GM21381 (cell line): Measurements from ENCODE around the gene CACTIN.

Experiments
- ATAC-seq: cut with Tn5 transposase; IDR thresholded peaks from one replicate; pipeline ENCODE4 v1.9.1; 2021; ENCODE audit warnings: mild to moderate bottlenecking, moderate library complexity; ENCODE audit not compliant: unreplicated experiment

CACTIN gene

DNA sequence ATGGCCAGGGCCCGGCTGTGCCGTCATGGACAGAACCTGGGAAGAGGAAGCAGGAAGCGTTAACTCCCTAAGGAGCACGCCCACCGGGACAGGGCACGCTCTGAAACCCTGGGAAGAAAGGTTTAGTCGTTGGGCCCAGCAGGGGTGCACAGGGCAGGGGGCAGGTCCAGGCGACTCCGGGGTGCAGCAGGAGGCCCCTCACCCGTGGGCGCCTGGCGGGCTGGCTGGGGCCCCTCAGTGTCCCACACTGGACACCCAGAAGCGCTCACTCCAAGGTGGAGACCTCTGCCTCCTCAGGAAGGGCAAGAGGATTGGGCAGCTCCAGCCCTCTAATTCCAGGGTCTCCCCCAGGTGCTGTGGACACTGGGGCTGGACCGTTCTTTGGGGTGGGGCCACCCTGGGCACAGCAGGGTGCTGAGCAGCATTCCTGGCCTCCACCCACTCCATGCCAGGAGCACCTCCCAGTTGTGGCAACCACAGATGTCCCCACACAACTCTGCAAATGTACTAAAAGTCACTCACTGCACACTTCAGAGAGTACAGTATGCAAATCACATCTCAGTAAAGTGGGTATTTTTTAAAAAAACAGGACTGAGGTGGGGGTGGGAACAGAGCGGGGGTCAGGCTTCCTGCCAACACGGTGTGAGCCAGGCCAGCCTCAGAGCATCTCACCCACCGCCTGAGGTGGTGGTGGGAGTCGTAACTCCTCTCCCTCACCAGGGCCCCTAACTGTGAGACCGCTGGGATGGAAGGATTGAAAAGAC, 38.5 kb upstream of the CACTIN start:
- ATAC-seq: no peak

DNA sequence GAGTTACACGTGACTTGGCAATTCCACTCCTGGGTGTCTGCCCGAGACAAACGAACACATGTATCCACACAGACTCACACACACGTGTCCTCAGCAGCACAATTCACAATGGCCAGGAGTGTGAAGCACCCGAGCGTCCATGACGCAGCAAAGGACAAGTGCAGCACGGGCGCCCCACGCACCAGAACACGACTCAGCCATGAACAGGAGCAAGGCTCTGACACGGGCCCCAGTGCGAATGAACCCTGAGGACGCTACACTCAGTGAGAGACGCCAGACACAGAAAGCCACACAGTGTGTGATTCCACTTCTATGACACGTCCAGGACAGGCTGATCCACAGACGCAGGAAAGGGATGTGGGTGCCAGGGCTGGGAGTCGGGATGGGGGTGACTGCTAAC, 37.2 kb upstream of the CACTIN start:
- no peak for ATAC-seq

DNA sequence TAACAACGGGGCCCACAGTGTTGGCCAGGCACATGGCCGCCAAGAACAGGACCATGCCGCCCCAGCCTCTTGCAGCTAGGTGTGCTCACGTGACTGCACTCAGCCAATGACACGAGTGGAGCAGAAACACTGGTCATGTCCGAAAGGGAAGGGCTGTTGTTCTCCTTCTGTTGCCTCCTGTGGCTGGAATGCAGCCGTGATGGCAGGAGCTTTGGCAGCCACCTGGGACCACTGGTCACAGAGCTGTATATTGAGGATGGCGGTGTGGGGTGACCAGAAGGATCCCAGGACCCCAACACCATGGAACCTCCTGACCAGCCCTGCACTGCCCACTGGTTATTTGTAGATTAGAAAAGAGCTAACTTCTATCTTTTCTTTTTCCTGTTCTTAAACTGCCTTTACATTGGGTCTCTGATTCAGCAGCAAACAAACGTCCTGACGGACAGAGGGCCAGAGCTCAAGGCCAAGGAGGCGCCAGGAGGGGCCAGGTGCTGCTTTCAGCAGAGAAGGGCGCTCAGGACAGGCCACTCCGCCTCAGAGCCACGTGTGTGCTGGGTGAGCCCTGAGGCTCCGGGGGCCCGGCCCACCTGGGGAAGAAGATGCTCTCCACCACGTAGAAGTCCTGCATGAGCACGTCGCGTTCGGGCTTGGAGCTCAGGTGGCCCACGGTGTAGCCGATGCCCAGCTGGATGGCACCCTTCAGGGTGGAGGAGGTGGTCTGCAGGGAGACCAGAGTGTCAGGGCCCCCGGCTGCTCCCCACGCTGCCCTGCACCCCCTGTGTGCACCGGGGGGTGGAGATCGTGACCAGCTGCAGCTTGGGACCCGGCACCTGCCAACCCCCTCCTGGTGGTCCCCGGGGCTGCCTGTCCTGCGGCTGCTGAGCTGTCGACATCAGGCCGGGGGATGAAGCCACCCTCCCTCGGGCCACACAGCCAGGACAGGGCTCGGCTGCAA, 35.0 kb upstream of the CACTIN start:
- no peak for ATAC-seq

DNA sequence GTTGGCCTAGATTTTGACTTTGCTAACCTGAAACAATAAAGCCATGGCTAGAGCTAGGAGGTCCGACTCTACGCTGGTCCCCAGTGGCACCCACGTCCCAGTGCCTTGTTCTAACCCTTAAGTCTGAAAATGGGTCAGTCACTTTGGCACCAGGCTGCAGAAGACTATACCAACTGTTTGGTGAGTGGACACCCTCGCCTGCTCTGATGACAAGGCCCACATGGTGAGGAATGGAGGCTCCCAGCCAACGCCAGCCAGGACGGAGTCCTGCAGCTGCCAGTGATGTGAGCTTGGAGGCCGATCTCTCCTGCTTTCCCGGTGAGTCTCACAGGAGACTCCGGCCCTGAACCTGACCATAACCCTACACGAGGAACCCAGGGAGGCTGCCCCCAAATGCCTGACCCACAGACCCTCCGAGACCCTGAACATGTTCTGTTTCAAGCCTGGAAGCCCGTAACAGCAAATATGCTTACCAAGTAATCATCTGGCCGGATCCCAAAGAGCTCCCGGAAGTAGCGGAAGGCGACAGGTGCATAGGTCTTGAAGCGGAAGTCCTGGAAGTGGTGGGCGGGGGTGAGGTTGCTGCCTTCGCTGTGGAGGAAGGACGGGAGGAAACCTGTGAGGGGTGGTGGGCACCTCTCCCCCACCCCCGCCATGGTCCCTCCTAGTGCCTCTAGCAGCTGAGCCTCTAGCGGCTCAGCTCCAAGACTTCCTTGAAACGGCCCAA, 34.1 kb upstream of the CACTIN start:
- no peak for ATAC-seq

- no peak for ATAC-seq
These were observed 33.1 kb upstream of the CACTIN start for GRCh38 chr19:3659746-3660112.

- no peak for ATAC-seq
These were observed 32.5 kb upstream of the CACTIN start for GRCh38 chr19:3658870-3659745.

- ATAC-seq: no peak
These were observed 31.6 kb upstream of the CACTIN start for GRCh38 chr19:3658004-3658869.

- no peak for ATAC-seq
These were observed 30.8 kb upstream of the CACTIN start for GRCh38 chr19:3657395-3657769.

DNA sequence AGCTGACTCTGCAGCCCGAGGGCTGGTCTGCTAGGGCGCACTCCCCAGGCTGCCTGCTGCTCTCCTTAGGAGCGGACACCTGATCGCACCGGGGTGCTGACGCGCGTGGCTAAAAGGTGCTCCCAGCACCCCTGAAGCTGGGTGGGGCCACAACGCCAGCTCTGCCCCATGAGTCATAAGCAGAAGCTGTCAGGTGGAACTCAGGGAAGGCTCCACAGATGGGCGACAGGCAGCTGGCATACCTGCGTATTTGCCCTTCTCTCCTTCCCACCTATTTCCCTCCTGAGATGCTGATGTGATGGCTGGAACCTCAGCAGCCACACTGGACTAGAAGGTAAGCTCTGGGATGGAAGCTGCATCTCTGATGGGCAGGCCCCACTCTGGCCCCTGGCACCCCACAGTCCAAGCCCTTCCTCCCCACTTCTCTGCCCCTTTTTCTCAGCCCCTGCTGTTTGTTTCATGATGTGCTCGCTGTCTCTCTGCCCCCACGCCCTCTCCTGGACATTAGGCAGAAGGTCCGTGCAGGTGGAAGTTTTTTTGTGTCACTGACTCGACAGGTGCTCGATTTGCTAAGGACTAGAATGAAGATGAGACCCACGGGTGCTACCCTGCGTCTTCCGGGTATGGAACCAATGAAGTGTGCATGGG, 30.3 kb upstream of the CACTIN start:
- ATAC-seq: no peak

DNA sequence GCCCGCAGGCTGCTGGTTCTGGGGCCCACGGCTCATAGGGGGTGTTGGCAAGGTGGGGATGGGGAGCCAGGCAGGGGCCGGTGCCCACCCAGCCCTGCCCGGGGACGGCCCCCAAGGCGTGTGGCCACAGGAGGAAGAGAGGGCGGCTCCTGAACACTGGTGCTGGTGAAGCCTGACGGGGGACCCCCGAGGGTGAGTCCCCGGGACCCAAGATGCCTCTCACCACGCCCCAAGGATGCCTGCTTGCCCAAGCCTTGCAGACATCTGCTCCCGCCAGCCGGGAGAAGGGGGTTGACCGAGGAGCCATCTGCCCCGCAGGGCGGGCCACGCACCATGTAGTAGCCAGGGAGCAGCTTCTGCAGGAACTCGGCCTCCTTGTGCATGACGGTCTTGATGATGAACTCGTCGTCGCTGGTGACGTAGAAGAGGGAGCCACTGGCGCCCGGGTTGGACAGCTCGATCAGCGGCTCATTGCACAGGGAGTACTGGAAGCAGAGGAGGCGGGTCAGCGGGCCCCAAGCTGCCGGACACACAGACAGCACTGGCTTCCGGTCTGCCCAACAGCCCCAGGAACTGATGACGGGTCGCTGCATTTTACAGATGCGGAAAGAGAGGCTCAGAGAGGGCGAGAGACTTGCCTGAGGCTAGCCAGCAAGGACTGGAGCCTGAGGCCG, 29.6 kb upstream of the CACTIN start:
- no peak for ATAC-seq

- ATAC-seq: no peak
These were observed 28.9 kb upstream of the CACTIN start for GRCh38 chr19:3655402-3656072.

- no peak for ATAC-seq
These were observed 27.4 kb upstream of the CACTIN start for GRCh38 chr19:3653865-3654513.

GRCh38 chr19:3653081-3653795, 26.6 kb upstream of the CACTIN start:
- no peak for ATAC-seq

DNA sequence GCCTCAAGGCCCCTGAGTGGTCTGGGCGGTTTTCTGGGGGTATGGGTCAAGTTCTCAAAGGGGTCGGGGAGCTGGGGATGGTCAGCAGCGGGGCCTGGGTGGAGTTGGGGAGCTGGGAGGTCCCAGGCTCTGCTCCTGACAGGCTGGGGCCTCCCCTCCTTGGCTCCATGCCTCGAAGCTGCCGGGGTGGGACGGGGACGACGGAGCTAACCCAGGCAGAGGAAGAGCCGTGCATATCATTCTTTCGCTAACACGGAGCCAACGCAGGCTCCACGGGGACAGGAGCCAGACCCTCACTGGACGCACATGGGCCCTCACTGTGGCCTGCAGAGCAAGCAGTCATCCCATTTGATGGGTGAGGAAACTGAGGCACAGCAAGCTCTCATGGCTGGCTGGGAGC, 25.8 kb upstream of the CACTIN start:
- no peak for ATAC-seq

DNA sequence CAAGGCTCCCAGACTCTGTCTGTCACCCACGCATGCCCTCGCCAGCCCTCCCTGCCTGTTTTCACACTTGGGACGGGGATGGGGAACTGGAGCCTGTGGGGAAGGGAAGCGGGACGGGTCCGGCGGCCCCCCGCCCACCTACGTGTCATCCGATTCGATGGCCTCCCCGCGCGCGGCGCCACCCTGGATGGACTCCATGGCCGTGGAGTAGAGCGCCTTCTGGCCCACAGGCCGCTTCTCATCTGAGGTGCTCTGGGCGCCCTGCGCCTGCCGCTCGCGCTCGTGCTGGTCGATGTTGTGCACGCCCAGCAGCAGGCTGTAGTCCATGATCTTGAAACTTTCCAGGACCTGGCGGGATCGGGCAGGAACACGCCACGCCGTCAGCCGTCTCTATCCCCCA, 25.1 kb upstream of the CACTIN start:
- ATAC-seq: no peak

DNA sequence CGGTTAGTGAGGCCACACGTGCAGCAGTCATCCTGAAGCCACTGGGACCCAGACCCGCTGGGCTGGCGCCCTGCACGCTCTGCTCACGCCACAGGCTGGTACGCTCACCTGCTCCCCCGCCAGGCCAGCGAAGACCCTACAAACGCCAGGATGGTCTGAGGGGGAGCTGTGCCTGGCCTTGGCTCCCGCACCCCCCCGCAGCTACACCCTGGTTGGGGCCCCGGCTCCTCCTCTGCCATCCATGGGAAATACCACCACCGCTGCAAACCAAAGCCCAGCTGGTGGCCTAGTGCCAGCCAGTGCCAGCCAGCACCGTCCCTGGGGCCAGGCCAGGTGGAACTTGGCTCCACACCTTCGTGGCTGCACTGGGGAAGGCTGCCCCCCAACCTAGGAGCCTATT, 23.3 kb upstream of the CACTIN start:
- no peak for ATAC-seq
